ENCODE measurements around the gene WIPF1.

The WIPF1 gene

GRCh38 chr2:174618179-174618578, 20.6 kb upstream of the WIPF1 start:
- DNase-seq, result no peak

GRCh38 chr2:174617718-174618117, 20.1 kb upstream of the WIPF1 start:
- no peak for DNase-seq

- no peak for DNase-seq
Observed at GRCh38 chr2:174617120-174617519, 19.5 kb upstream of the WIPF1 start.

GRCh38 chr2:174615871-174616436, 18.4 kb upstream of the WIPF1 start:
- peak; percentile 22 for DNase-seq

- no peak for DNase-seq
Observed at GRCh38 chr2:174614261-174614660, 16.7 kb upstream of the WIPF1 start.

GRCh38 chr2:174613531-174613930, 15.9 kb upstream of the WIPF1 start:
- DNase-seq, result no peak

GRCh38 chr2:174612970-174613369, 15.4 kb upstream of the WIPF1 start:
- DNase-seq, result no peak

- DNase-seq, result no peak
Observed at GRCh38 chr2:174611854-174612253, 14.2 kb upstream of the WIPF1 start.

GRCh38 chr2:174611006-174611405, 13.4 kb upstream of the WIPF1 start:
- DNase-seq, result no peak

GRCh38 chr2:174610243-174610995, 12.8 kb upstream of the WIPF1 start:
- DNase-seq, result no peak

GRCh38 chr2:174609261-174609660, 11.7 kb upstream of the WIPF1 start:
- DNase-seq, result no peak

- no peak for DNase-seq
Observed at GRCh38 chr2:174608866-174609214, 11.2 kb upstream of the WIPF1 start.

GRCh38 chr2:174607989-174608865, 10.6 kb upstream of the WIPF1 start:
- no peak for DNase-seq

GRCh38 chr2:174607584-174607983, 10.0 kb upstream of the WIPF1 start:
- no peak for DNase-seq

GRCh38 chr2:174606336-174606735, 8.7 kb upstream of the WIPF1 start:
- no peak for DNase-seq

GRCh38 chr2:174605687-174606086, 8.1 kb upstream of the WIPF1 start:
- no peak for DNase-seq

- DNase-seq, result peak; percentile 38
Observed at GRCh38 chr2:174603280-174603679, 5.7 kb upstream of the WIPF1 start.

GRCh38 chr2:174602745-174603144, 5.1 kb upstream of the WIPF1 start:
- no peak for DNase-seq

GRCh38 chr2:174600349-174600748, 2.7 kb upstream of the WIPF1 start:
- DNase-seq, result no peak

- DNase-seq, result no peak
Observed at GRCh38 chr2:174599310-174599921, 1.8 kb upstream of the WIPF1 start.

GRCh38 chr2:174597009-174597344, 627 bp downstream of the WIPF1 start:
- DNase-seq, result no peak

GRCh38 chr2:174595891-174596397, 1.7 kb downstream of the WIPF1 start:
- DNase-seq, result no peak

- no peak for DNase-seq
Observed at GRCh38 chr2:174595116-174595809, 2.3 kb downstream of the WIPF1 start.

All from COR-L47 (cell line).